PC-9 (cell line): ENCODE data around the gene IMMP2L. TPM values are rescaled to one million over a fixed set of nuclear protein-coding genes. Genes with fewer than 3 reads are reported as not detected.

Source experiments
- BruUV-seq: library from RNA; stranded (reverse); fragments of 400-500 nt; replicated peaks from 2 replicates; lab custom pipeline; 2021; lab: Mats Ljungman, UMichigan
- CTCF ChIA-PET: fragments of 300-600 bp; sonication (Branson Sonifier 250); formaldehyde crosslinking; loops from one replicate; lab custom pipeline; 2022; ENCODE audit warnings: antibody characterized with exemption; lab: Charles Lee
- POLR2A ChIA-PET: fragments of 300-600 bp; sonication (Branson Sonifier 250); formaldehyde crosslinking; loops from one replicate; lab custom pipeline; 2022; ENCODE audit warnings: antibody characterized with exemption; ENCODE audit not compliant: unreplicated experiment; lab: Charles Lee
- DNase-seq, 2 experiments: peaks; one replicate each; pipeline versions ENCODE4 v3.0.0 to v3.0.0-alpha.2; 2015 to 2022; ENCODE audit warnings: mixed read lengths in 1 of 2
- H2AFZ ChIP-seq: fragments of 200-600 bp; sonication (generic); 2 replicates; pipeline ENCODE4 v1.8.1; 2017; ENCODE audit warnings: antibody characterized with exemption
- H3F3A ChIP-seq: fragments of 200-600 bp; sonication (generic); 2 replicates; pipeline ENCODE4 v1.8.1; 2017; ENCODE audit warnings: antibody characterized with exemption, mild to moderate bottlenecking, low read depth; ENCODE audit not compliant: insufficient read depth
- H3K27ac ChIP-seq: fragments of 200-600 bp; sonication (generic); 2 replicates; pipeline ENCODE4 v1.6.1; 2016; ENCODE audit warnings: mixed run types
- H3K27me3 ChIP-seq: fragments of 200-600 bp; sonication (generic); 2 replicates; pipeline ENCODE4 v1.6.1; 2016; ENCODE audit warnings: low read depth, mixed run types; ENCODE audit not compliant: insufficient read depth
- H3K36me3 ChIP-seq: fragments of 200-600 bp; sonication (generic); 2 replicates; pipeline ENCODE4 v1.6.1; 2016; ENCODE audit warnings: low read depth, mixed run types
- H3K4me1 ChIP-seq: fragments of 200-600 bp; sonication (generic); replicated peaks from 2 replicates; pipeline ENCODE4 v1.6.1; 2016; ENCODE audit warnings: mixed run types; ENCODE audit not compliant: insufficient read depth
- H3K4me2 ChIP-seq: fragments of 200-600 bp; sonication (generic); 2 replicates; pipeline ENCODE4 v1.6.1; 2017; ENCODE audit warnings: mixed run types
- H3K4me3 ChIP-seq: fragments of 200-600 bp; sonication (generic); 2 replicates; pipeline ENCODE4 v1.6.1; 2016; ENCODE audit warnings: mixed run types
- H3K79me2 ChIP-seq: fragments of 200-600 bp; sonication (generic); 2 replicates; pipeline ENCODE4 v1.6.1; 2017; ENCODE audit warnings: low read depth, mixed run types
- H3K9me2 ChIP-seq: fragments of 200-600 bp; sonication (generic); 2 replicates; pipeline ENCODE4 v1.8.1; 2017; ENCODE audit warnings: mild to moderate bottlenecking; ENCODE audit not compliant: insufficient read depth
- H3K9me3 ChIP-seq: fragments of 200-600 bp; sonication (generic); 2 replicates; pipeline ENCODE4 v1.8.1; 2016; ENCODE audit warnings: low read depth; ENCODE audit not compliant: insufficient read depth
- H4K20me1 ChIP-seq: fragments of 200-600 bp; sonication (generic); 2 replicates; pipeline ENCODE4 v1.8.1; 2017; ENCODE audit not compliant: insufficient read depth
- EZH2 ChIP-seq: fragments of 200-600 bp; sonication (generic); IDR thresholded peaks from 2 replicates; pipeline ENCODE4 v1.8.0; 2017; ENCODE audit warnings: antibody characterized with exemption, low read depth
- intact Hi-C: fragments of 100-400 bp; cut with micrococcal nuclease; formaldehyde crosslinking; loops from one replicate; pipeline ENCODE4 v1.10.0; 2022; ENCODE audit not compliant: unreplicated experiment
- total RNA-seq: library from RNA; stranded (reverse); gene quantifications from 2 replicates; pipeline ENCODE4 v1.2.3, GENCODE V29; 2021
- TF ChIP-seq, protein P1 (sequence below): fragments of 200-600 bp; sonication (generic); conservative IDR thresholded peaks from 2 replicates; pipeline ENCODE4 v1.6.1; 2017; ENCODE audit warnings: mixed run types, antibody characterized with exemption, mild to moderate bottlenecking, moderate library complexity

IMMP2L gene
- total RNA-seq, 1 experiment from 2014 or later, result 40.5 TPM

DNA sequence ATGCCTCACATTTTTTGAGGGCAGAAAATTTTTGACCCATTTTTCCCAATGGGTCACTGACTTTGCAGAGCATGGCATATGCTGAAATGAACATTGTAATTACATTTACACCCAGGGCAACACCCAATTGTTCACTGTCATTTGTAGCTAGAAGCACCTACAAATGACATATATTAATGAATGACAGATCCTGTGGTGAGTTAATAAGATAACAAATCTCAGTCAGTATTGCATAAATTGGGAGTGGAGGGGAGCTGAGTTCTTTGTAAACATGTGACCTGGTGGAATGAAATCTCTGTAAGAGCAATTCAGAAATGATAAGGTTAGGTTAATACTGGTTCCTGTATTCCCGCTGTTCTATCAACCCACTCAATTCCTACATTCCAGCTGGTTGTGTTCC lies 726.4 kb downstream of the IMMP2L start:
- Histone ChIP-seq H3K4me2 (no peak overlapping the region), H3K9me2 (no peaks in the 10 kb centered on the region)

DNA sequence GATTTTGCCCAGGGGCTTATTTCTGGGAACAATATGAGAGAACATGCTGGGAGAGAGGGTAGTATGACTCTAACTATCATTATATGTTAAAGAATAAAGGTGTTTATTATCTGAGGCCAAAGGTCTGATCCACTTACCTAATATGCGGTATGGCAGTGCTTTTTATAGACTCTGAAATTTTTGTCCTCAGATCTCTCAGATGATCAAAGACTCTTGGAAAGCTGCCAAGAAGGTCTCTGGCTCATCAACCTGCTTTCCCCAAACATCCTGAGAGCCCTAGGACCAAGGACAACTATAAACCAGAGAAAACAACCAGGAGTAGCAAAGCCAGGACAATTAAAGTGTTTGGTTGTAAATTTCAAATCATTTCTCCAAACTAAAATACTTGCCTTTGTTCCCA lies 727.1 kb downstream of the IMMP2L start:
- TF ChIP-seq EZH2, result no peak
- TF ChIP-seq, protein P1, sequence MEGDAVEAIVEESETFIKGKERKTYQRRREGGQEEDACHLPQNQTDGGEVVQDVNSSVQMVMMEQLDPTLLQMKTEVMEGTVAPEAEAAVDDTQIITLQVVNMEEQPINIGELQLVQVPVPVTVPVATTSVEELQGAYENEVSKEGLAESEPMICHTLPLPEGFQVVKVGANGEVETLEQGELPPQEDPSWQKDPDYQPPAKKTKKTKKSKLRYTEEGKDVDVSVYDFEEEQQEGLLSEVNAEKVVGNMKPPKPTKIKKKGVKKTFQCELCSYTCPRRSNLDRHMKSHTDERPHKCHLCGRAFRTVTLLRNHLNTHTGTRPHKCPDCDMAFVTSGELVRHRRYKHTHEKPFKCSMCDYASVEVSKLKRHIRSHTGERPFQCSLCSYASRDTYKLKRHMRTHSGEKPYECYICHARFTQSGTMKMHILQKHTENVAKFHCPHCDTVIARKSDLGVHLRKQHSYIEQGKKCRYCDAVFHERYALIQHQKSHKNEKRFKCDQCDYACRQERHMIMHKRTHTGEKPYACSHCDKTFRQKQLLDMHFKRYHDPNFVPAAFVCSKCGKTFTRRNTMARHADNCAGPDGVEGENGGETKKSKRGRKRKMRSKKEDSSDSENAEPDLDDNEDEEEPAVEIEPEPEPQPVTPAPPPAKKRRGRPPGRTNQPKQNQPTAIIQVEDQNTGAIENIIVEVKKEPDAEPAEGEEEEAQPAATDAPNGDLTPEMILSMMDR, result no peak
- DNase-seq, result peak in 1 of 2 experiments; percentile 37
- no TSS peak for BruUV-seq

More for the DNA sequence above, 726.4 kb downstream of the IMMP2L start:
- H3K36me3 ChIP-seq, result no peaks in the 10 kb centered on the region
- TF ChIP-seq, protein P1, result no peak
- no peak for TF ChIP-seq EZH2
- no peaks in the 10 kb centered on the region for H3K79me2 ChIP-seq
- ChIA-PET POLR2A (interaction anchor here (0.7 kb wide), 1 partner anchor 1495 kb away, joined by 5 read pairs; no protein-coding TSS in a partner anchor), CTCF (no interaction called here)
- H3K27ac ChIP-seq, result no peak overlapping the region
- DNase-seq, result peak in 1 of 2 experiments; percentile 36
- no peaks in the 10 kb centered on the region for H3K27me3 ChIP-seq
- H3F3A ChIP-seq, result no peaks in the 10 kb centered on the region
- H3K4me1 ChIP-seq, result peaks cover 7% of the 10 kb centered on the region
- H4K20me1 ChIP-seq, result no peaks in the 10 kb centered on the region
- BruUV-seq, result no TSS peak
- H2AFZ ChIP-seq, result no peak overlapping the region
- H3K9me3 ChIP-seq, result no peaks in the 10 kb centered on the region; the same call in 1 of the 2 replicates
- no peak overlapping the region for H3K4me3 ChIP-seq
- intact Hi-C loops, result no loop called here

DNA sequence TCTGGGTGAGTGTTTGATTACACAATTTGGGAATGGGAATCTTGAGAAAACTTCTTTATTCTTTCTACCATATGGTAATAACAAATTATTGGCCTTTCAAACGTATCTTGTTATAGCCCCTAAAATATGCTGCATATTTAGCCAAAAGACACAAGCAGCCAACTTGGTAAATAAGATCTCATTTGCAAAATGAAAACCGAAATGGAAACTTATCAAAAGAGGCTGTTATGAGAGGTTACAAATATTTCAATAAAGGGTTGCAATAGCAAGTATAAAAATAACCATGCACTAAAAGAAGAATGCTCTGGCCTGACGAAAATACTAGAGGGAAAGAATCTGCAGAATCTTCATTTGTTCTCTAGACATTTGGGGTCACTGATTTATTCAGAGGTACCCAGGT lies 730.9 kb downstream of the IMMP2L start:
- Histone ChIP-seq H2AFZ (no peak overlapping the region), H3K27ac (no peak overlapping the region), H3F3A (no peaks in the 10 kb centered on the region), H4K20me1 (no peaks in the 10 kb centered on the region), H3K27me3 (no peaks in the 10 kb centered on the region), H3K9me2 (no peaks in the 10 kb centered on the region), H3K9me3 (no peaks in the 10 kb centered on the region; the same call in none of the 2 replicates), H3K4me3 (no peak overlapping the region), H3K36me3 (no peaks in the 10 kb centered on the region), H3K79me2 (no peaks in the 10 kb centered on the region), H3K4me1 (peaks cover 7% of the 10 kb centered on the region), H3K4me2 (no peak overlapping the region)
- ChIA-PET POLR2A (no interaction called here), CTCF (no interaction called here)
- intact Hi-C loops, result no loop called here
- no peak for DNase-seq
- TF ChIP-seq EZH2, result no peak
- TF ChIP-seq, protein P1, result no peak
- no TSS peak for BruUV-seq

More for the DNA sequence above, 727.1 kb downstream of the IMMP2L start:
- no peak overlapping the region for H3K4me3 ChIP-seq
- no peak overlapping the region for H3K4me2 ChIP-seq
- intact Hi-C loops, result no loop called here
- ChIA-PET POLR2A (no interaction called here), CTCF (no interaction called here)
- no peaks in the 10 kb centered on the region for H4K20me1 ChIP-seq
- no peaks in the 10 kb centered on the region; the same call in 1 of the 2 replicates for H3K9me3 ChIP-seq
- H3K36me3 ChIP-seq, result no peaks in the 10 kb centered on the region
- H2AFZ ChIP-seq, result no peak overlapping the region
- no peaks in the 10 kb centered on the region for H3K9me2 ChIP-seq
- H3F3A ChIP-seq, result no peaks in the 10 kb centered on the region
- no peaks in the 10 kb centered on the region for H3K79me2 ChIP-seq
- no peak overlapping the region for H3K27ac ChIP-seq
- H3K27me3 ChIP-seq, result no peaks in the 10 kb centered on the region
- peaks cover 7% of the 10 kb centered on the region for H3K4me1 ChIP-seq
